IMR-90 (cell line): ENCODE results near the gene ZC3H14. TPM values are rescaled to one million over a fixed set of nuclear protein-coding genes. Genes with fewer than 3 reads are reported as not detected.

Source experiments
- ATAC-seq: fragments of 200-7000 bp; cut with Tn5 transposase; 2 replicates; pipeline ENCODE4 v1.9.1; 2020; ENCODE audit warnings: low read depth, mild to moderate bottlenecking, moderate library complexity
- BruUV-seq: library from RNA; stranded (reverse); fragments of 400-500 nt; replicated peaks from 2 replicates; lab custom pipeline; 2021; lab: Mats Ljungman, UMichigan
- CTCF ChIA-PET: fragments of 300-600 bp; formaldehyde crosslinking; extraction: SDS; loops from one replicate; lab custom pipeline; 2021; ENCODE audit warnings: antibody characterized with exemption; lab: Yijun Ruan, JAX
- POLR2A ChIA-PET: fragments of 300-600 bp; sonication (Branson Sonifier 250); formaldehyde crosslinking; loops from one replicate; lab custom pipeline; 2022; ENCODE audit warnings: antibody characterized with exemption; ENCODE audit not compliant: unreplicated experiment; lab: Charles Lee
- DNase-seq: peaks from one replicate; pipeline ENCODE4 v3.0.0; 2013
- H2AFZ ChIP-seq: replicated peaks from 2 replicates; pipeline ENCODE3; 2013; ENCODE audit warnings: low read length, mild to moderate bottlenecking; ENCODE audit not compliant: poor library complexity
- H2AK5ac ChIP-seq: 2 replicates; pipeline ENCODE4 v1.6.1; 2013; ENCODE audit warnings: low read depth, low read length, inconsistent platforms
- H2AK9ac ChIP-seq: replicated peaks from 2 replicates; pipeline ENCODE3; 2013; ENCODE audit warnings: mild to moderate bottlenecking, low read depth, low read length, moderate library complexity; ENCODE audit not compliant: poor library complexity
- H2BK120ac ChIP-seq: 2 replicates; pipeline ENCODE4 v1.6.1; 2013; ENCODE audit warnings: low read depth, low read length, inconsistent platforms
- H2BK15ac ChIP-seq: 3 replicates; pipeline ENCODE4 v1.6.1; 2013; ENCODE audit warnings: low read depth, low read length, inconsistent platforms
- H2BK20ac ChIP-seq: 2 replicates; pipeline ENCODE4 v1.6.1; 2013; ENCODE audit warnings: low read depth, mild to moderate bottlenecking, inconsistent platforms, low read length, moderate library complexity
- H2BK5ac ChIP-seq: 2 replicates; pipeline ENCODE4 v1.6.1; 2013; ENCODE audit warnings: mild to moderate bottlenecking, low read depth, low read length, inconsistent platforms; ENCODE audit not compliant: poor library complexity, severe bottlenecking
- H3K14ac ChIP-seq: replicated peaks from 2 replicates; pipeline ENCODE4 v1.6.1; 2013; ENCODE audit warnings: low read depth, low read length, inconsistent platforms
- H3K18ac ChIP-seq: 2 replicates; pipeline ENCODE4 v1.6.1; 2013; ENCODE audit warnings: low read depth, low read length, control low read depth
- H3K23ac ChIP-seq: 2 replicates; pipeline ENCODE4 v1.6.1; 2013; ENCODE audit warnings: low read depth, low read length, inconsistent platforms
- H3K27ac ChIP-seq: 2 replicates; pipeline ENCODE4 v1.5.1; 2013; ENCODE audit warnings: mild to moderate bottlenecking, control low read depth, low read length; ENCODE audit not compliant: insufficient read depth
- H3K27me3 ChIP-seq: 2 replicates; pipeline ENCODE4 v1.6.1; 2013; ENCODE audit warnings: low read length; ENCODE audit not compliant: control insufficient read depth, insufficient read depth
- H3K36me3 ChIP-seq: 2 replicates; pipeline ENCODE4 v1.6.1; 2013; ENCODE audit warnings: low read length, mixed read lengths; ENCODE audit not compliant: control insufficient read depth, insufficient read depth
- H3K4ac ChIP-seq: 2 replicates; pipeline ENCODE4 v1.6.1; 2013; ENCODE audit warnings: low read depth, low read length, inconsistent platforms
- H3K4me1 ChIP-seq: 2 replicates; pipeline ENCODE4 v1.6.1; 2013; ENCODE audit warnings: low read length, mixed read lengths; ENCODE audit not compliant: control insufficient read depth, insufficient read depth
- H3K4me2 ChIP-seq: 2 replicates; pipeline ENCODE4 v1.6.1; 2013; ENCODE audit warnings: low read depth, mild to moderate bottlenecking, control low read depth, low read length, moderate library complexity
- H3K4me3 ChIP-seq: 2 replicates; pipeline ENCODE4 v1.5.1; 2013; ENCODE audit warnings: low read depth, mild to moderate bottlenecking, control low read depth, low read length, moderate library complexity; ENCODE audit not compliant: insufficient read depth
- H3K56ac ChIP-seq: 2 replicates; pipeline ENCODE4 v1.6.1; 2013; ENCODE audit warnings: low read length, inconsistent platforms; ENCODE audit not compliant: insufficient read depth; ENCODE audit errors: extremely low read depth
- H3K79me1 ChIP-seq, 2 experiments: 2 replicates each; pipeline ENCODE4 v1.6.1; 2013; ENCODE audit warnings: low read length in 2 of 2, inconsistent platforms in 1 of 2, low read depth in 1 of 2
- H3K9ac ChIP-seq: 2 replicates; pipeline ENCODE4 v1.6.1; 2013; ENCODE audit warnings: low read depth, low read length, control low read depth
- H3K9me1 ChIP-seq: 2 replicates; pipeline ENCODE4 v1.6.1; 2013; ENCODE audit warnings: low read length, inconsistent platforms; ENCODE audit not compliant: insufficient read depth
- H3K9me3 ChIP-seq: 2 replicates; pipeline ENCODE4 v1.6.1; 2013; ENCODE audit warnings: low read length; ENCODE audit not compliant: control insufficient read depth, insufficient read depth
- H4K20me1 ChIP-seq: 2 replicates; pipeline ENCODE4 v1.6.1; 2013; ENCODE audit warnings: low read length, inconsistent platforms; ENCODE audit not compliant: insufficient read depth
- H4K5ac ChIP-seq: 2 replicates; pipeline ENCODE4 v1.6.1; 2013; ENCODE audit warnings: mild to moderate bottlenecking, low read depth, low read length, control low read depth
- H4K8ac ChIP-seq, 2 experiments: 2 replicates each; pipeline ENCODE4 v1.6.1; 2013; ENCODE audit warnings: low read depth in 2 of 2, low read length in 2 of 2, control low read depth in 1 of 2, inconsistent platforms in 1 of 2
- H4K91ac ChIP-seq: 2 replicates; pipeline ENCODE4 v1.6.1; 2013; ENCODE audit warnings: low read depth, low read length, inconsistent platforms; ENCODE audit not compliant: insufficient read depth
- BHLHE40 ChIP-seq: fragments of 150-350 bp; IDR thresholded peaks from 2 replicates; pipeline ENCODE4 v1.6.1; 2016; ENCODE audit warnings: mild to moderate bottlenecking, low read depth, low read length
- CEBPB ChIP-seq: IDR thresholded peaks from 2 replicates; pipeline ENCODE4 v1.6.1; 2012; ENCODE audit warnings: low read depth, low read length, improper control_type of control experiment
- CHD1 ChIP-seq: IDR thresholded peaks from 2 replicates; pipeline ENCODE4 v1.6.1; 2012; ENCODE audit warnings: low read depth, low read length, improper control_type of control experiment
- CTCF ChIP-seq: conservative IDR thresholded peaks from 2 replicates; pipeline ENCODE4 v1.5.1; 2012; ENCODE audit warnings: mild to moderate bottlenecking, low read depth, low read length, improper control_type of control experiment
- ELK1 ChIP-seq: fragments of 150-350 bp; IDR thresholded peaks from 2 replicates; pipeline ENCODE4 v1.6.1; 2016; ENCODE audit warnings: low read depth, mild to moderate bottlenecking, low read length, moderate library complexity, borderline replicate concordance
- FOS ChIP-seq: fragments of 150-350 bp; IDR thresholded peaks from 2 replicates; pipeline ENCODE4 v1.6.1; 2016; ENCODE audit warnings: low read depth, low read length
- MAFK ChIP-seq: IDR thresholded peaks from 2 replicates; pipeline ENCODE4 v1.6.1; 2012; ENCODE audit warnings: low read depth, low read length, improper control_type of control experiment
- MXI1 ChIP-seq: IDR thresholded peaks from 2 replicates; pipeline ENCODE4 v1.6.1; 2012; ENCODE audit warnings: low read depth, mild to moderate bottlenecking, low read length, moderate library complexity, borderline replicate concordance
- NFE2L2 ChIP-seq: fragments of 150-350 bp; IDR thresholded peaks from 2 replicates; pipeline ENCODE4 v1.6.1; 2016; ENCODE audit warnings: low read depth, mild to moderate bottlenecking, low read length
- POLR2A ChIP-seq: IDR thresholded peaks from 2 replicates; pipeline ENCODE4 v1.6.1; 2012; ENCODE audit warnings: mild to moderate bottlenecking, low read depth, low read length
- RAD21 ChIP-seq: IDR thresholded peaks from 2 replicates; pipeline ENCODE4 v1.6.1; 2012; ENCODE audit warnings: low read length, improper control_type of control experiment
- RCOR1 ChIP-seq: IDR thresholded peaks from 2 replicates; pipeline ENCODE4 v1.6.1; 2012; ENCODE audit warnings: mild to moderate bottlenecking, low read length, improper control_type of control experiment; ENCODE audit not compliant: insufficient replicate concordance
- RFX5 ChIP-seq: IDR thresholded peaks from 2 replicates; pipeline ENCODE4 v1.8.0; 2012; ENCODE audit warnings: low read depth, mild to moderate bottlenecking, low read length, moderate library complexity
- WGBS, 2 experiments: methylation state at CpG; one replicate each; pipeline versions ENCODE4 v1.1.5 to v1.1.7; 2013; ENCODE audit warnings: missing lambda C conversion rate in 2 of 2; ENCODE audit not compliant: insufficient read length in 1 of 2; ENCODE audit errors: extremely low coverage in 2 of 2; 5-methylcytosine and 5-hydroxymethylcytosine counted together
- dilution Hi-C: fragments of 300-500 bp; cut with HindIII; formaldehyde crosslinking; loops from one replicate; pipeline ENCODE4 v1.14.3; 2018; ENCODE audit warnings: low sequenced_read_pairs; ENCODE audit not compliant: unreplicated experiment
- in situ Hi-C: fragments of 300-500 bp; cut with MboI; formaldehyde crosslinking; loops from 3 replicates; pipeline ENCODE4 v1.14.3; 2019; ENCODE audit warnings: low sequenced_read_pairs, inconsistent platforms, mixed read lengths
- intact Hi-C: fragments of 100-400 bp; cut with micrococcal nuclease; formaldehyde crosslinking; loops from 2 replicates; pipeline ENCODE4 v1.10.0; 2022
- polyA plus RNA-seq, 3 experiments: library from polyadenylated mRNA; depleted of rRNA; stranded (reverse); fragments of >200 nt; gene quantifications; 2 replicates each; pipeline ENCODE4 v1.2.3, GENCODE V29; 2012; ENCODE audit warnings: low replicate concordance in 1 of 3
- total RNA-seq: library from RNA; depleted of rRNA; stranded (reverse); fragments of >200 nt; gene quantifications from 2 replicates; pipeline ENCODE4 v1.2.3, GENCODE V29; 2012

Gene ZC3H14
- total and polyA plus RNA-seq, 2 of the 4 experiments (the other 2 are of a cell fraction), result 72.5 to 111 TPM

GRCh38 chr14:88542857-88543795 lies 19.7 kb upstream of the ZC3H14 start (continued):
- TF ChIP-seq BHLHE40 (no peak), CHD1 (no peak)

GRCh38 chr14:88545256-88545655 lies 17.6 kb upstream of the ZC3H14 start:
- H4K8ac ChIP-seq, result no peak overlapping the region
- no peak overlapping the region for H3K14ac ChIP-seq
- no peak overlapping the region for H2BK20ac ChIP-seq
- 83% methylated on average over 1 of the region's 3 CpGs; no CpG with 5 or more reads in 1 of the 2 experiments for WGBS, 2 experiments
- H2AFZ ChIP-seq, result no peak overlapping the region
- H3K18ac ChIP-seq, result no peak overlapping the region
- POLR2A ChIA-PET, result no interaction called here
- H3K36me3 ChIP-seq, result peaks cover 35% of the 10 kb centered on the region
- H3K9ac ChIP-seq, result no peak overlapping the region
- H3K4me3 ChIP-seq, result no peak overlapping the region
- intact Hi-C loops, result no loop called here
- peaks cover 6% of the 10 kb centered on the region; the same call in 1 of the 2 replicates for H3K9me1 ChIP-seq
- dilution Hi-C loops, result no loop called here
- ATAC-seq, result no peak
- DNase-seq, result no peak
- peaks cover 29 to 72% of the 10 kb centered on the region in 2 experiments for H3K79me1 ChIP-seq
- H2AK9ac ChIP-seq, result no peak overlapping the region
- no peak overlapping the region for H3K4ac ChIP-seq
- peaks cover 3% of the 10 kb centered on the region; the same call in 1 of the 2 replicates for H3K4me1 ChIP-seq
- no peak overlapping the region for H2BK15ac ChIP-seq
- no peak overlapping the region for H3K56ac ChIP-seq
- H4K91ac ChIP-seq, result no peak overlapping the region
- H4K5ac ChIP-seq, result no peak overlapping the region
- H3K4me2 ChIP-seq, result no peak overlapping the region
- H3K9me3 ChIP-seq, result no peaks in the 10 kb centered on the region
- no peak overlapping the region for H3K23ac ChIP-seq
- H2BK120ac ChIP-seq, result no peak overlapping the region
- H4K20me1 ChIP-seq, result peaks cover 47% of the 10 kb centered on the region; the same call in 1 of the 2 replicates
- H3K27ac ChIP-seq, result no peak overlapping the region
- no TSS peak for BruUV-seq
- H3K27me3 ChIP-seq, result no peaks in the 10 kb centered on the region
- in situ Hi-C loops, result loop anchor here (5.0 kb wide), 1 partner anchor 48 kb away; no protein-coding TSS in a partner anchor
- CTCF ChIA-PET, result no interaction called here
- H2AK5ac ChIP-seq, result no peak overlapping the region
- H2BK5ac ChIP-seq, result no peak overlapping the region
- TF ChIP-seq POLR2A (no peak), MAFK (no peak), MXI1 (no peak), CEBPB (no peak), RFX5 (no peak), FOS (no peak), RAD21 (no peak), CHD1 (no peak), NFE2L2 (no peak), ELK1 (no peak), CTCF (no peak), RCOR1 (no peak)
